22Rv1 (cell line): ENCODE measurements around the gene FAM131A.

Experiments
- CTCF ChIP-seq: fragments of 450-650 bp; IDR thresholded peaks from 2 replicates; pipeline ENCODE4 v1.5.1; 2017; ENCODE audit warnings: mild to moderate bottlenecking
- ZFX ChIP-seq: fragments of 450-650 bp; IDR thresholded peaks from 2 replicates; pipeline ENCODE4 v1.6.1; 2017; ENCODE audit warnings: antibody characterized with exemption, borderline replicate concordance

GRCh38 chr3:184391266-184391665, 53.9 kb downstream of the FAM131A start:
- no peak for TF ChIP-seq CTCF
- no peak for TF ChIP-seq ZFX
